Heart right ventricle (tissue), 16 donors: ENCODE measurements around the gene KLC3. TPM values are rescaled to one million over a fixed set of nuclear protein-coding genes. Genes with fewer than 3 reads are reported as not detected.

ENCODE experiments used
- ATAC-seq, 8 donors: fragments of 200-7000 bp; cut with Tn5 transposase; one replicate each; pipeline ENCODE4 v1.9.1; 2020; ENCODE audit warnings: mild to moderate bottlenecking in 8 of 8, moderate library complexity in 8 of 8, moderate number of reproducible peaks in 1 of 8
- DNase-seq, 2 donors: peaks; one replicate each; pipeline ENCODE4 v3.0.0-alpha.2; 2020
- H3K27ac ChIP-seq, 10 donors: fragments of 200-600 bp; sonication (generic) in 2 of 10; one replicate each; pipeline versions ENCODE4 v1.5.0 to v1.8.0; 2020 to 2022; ENCODE audit warnings: mild to moderate bottlenecking in 3 of 10
- H3K27me3 ChIP-seq, 7 donors: fragments of 200-600 bp; one replicate each; pipeline ENCODE4 v1.8.0; 2021 to 2022; ENCODE audit warnings: mild to moderate bottlenecking in 2 of 7
- H3K36me3 ChIP-seq, 9 donors: fragments of 200-600 bp; sonication (generic) in 1 of 9; one replicate each; pipeline versions ENCODE4 v1.5.0 to v1.8.0; 2020 to 2022; ENCODE audit warnings: mild to moderate bottlenecking in 2 of 9
- H3K4me1 ChIP-seq, 9 donors: fragments of 200-600 bp; sonication (generic) in 1 of 9; one replicate each; pipeline versions ENCODE4 v1.5.0 to v1.8.0; 2020 to 2022; ENCODE audit warnings: mild to moderate bottlenecking in 4 of 9
- H3K4me3 ChIP-seq, 10 donors: fragments of 200-600 bp; sonication (generic) in 2 of 10; one replicate each; pipeline versions ENCODE4 v1.5.0 to v1.8.0; 2020 to 2022; ENCODE audit warnings: mild to moderate bottlenecking in 7 of 10, moderate library complexity in 2 of 10
- H3K9me3 ChIP-seq, 11 donors: fragments of 200-600 bp in 10 of 11; sonication (generic) in 2 of 11; one replicate each; pipeline versions ENCODE4 v1.5.0 to v1.8.0; 2013 to 2022; ENCODE audit warnings: mild to moderate bottlenecking in 2 of 11, control low read depth in 1 of 11, moderate library complexity in 1 of 11
- CTCF ChIP-seq, 9 donors: fragments of 200-600 bp; sonication (generic) in 2 of 9; IDR thresholded peaks; one replicate each; pipeline versions ENCODE4 v1.5.0 to v1.8.0; 2021 to 2022; ENCODE audit warnings: antibody characterized with exemption in 9 of 9, mild to moderate bottlenecking in 5 of 9, moderate library complexity in 1 of 9
- WGBS, 2 donors: extraction: QIAGEN DNeasy Blood & Tissue Kit; methylation state at CpG; one replicate each; pipeline ENCODE4 v1.1.7; 2013; ENCODE audit warnings: inconsistent platforms in 1 of 2; 5-methylcytosine and 5-hydroxymethylcytosine counted together
- intact Hi-C, 10 donors: fragments of 100-400 bp; cut with DNase I; formaldehyde crosslinking; loops; one replicate each; pipeline versions ENCODE4 v1.11.1 to v1.14.2; 2022
- long read RNA-seq, 3 donors: library from polyadenylated mRNA; unstranded; transcript quantifications; one replicate each; pipeline ENCODE4 v2.0.0, GENCODE V29; 2020 to 2021
- polyA plus RNA-seq, 2 donors: library from polyadenylated mRNA; stranded (reverse); fragments of 200-250 nt; gene quantifications; one replicate each; pipeline ENCODE4 v1.2.3, GENCODE V29; 2013
- total RNA-seq, 10 donors: library from RNA; stranded (reverse); fragmentation: NEBNext Ultra II Directional in 3 of 10; extraction: Animal tissue kit (Norgen Biotek cat#: 25700) in 3 of 10; gene quantifications; one replicate each; pipeline versions ENCODE4 v1.2.1 to v1.2.4, GENCODE V29; 2021 to 2023
- donor health status: Arrhythmogenic right ventricular cardiomyopathy.
- donor health status: ischemic (EF 13 %, LVEDD 7.1; RV severe dilation, severe dysfunction).
- donor health status: healthy with polysubstance abuse.
- donor health status: DM: no; HTN: yes; CAD: no.
- donor health status: DM: no; HTN: no; CAD: no.
- donor health status: ischemic (EF 25% LVEDD 6.9; RV normal size, moderate dysfunction).
- donor health status: ischemic (EF 25% LVEDD 5.7; RV mildly dilated, moderate dysfunction).
- donor health status: healthy.
- donor health status: DM: yes; HTN: yes; CAD: no.
- donor health status: Ischemic cardiomyopathy.
- donor health status: ischemic (EF 35%, LVEDD 5.7; RV mildly dilated, moderate dysfunction).
- donor health status: nonischemic (EF 11% LVEDD 7.7; RV severe dilation, severe dysfunction).
- donor health status: DM: yes; HTN: yes; CAD: no.
- donor health status: PGD.
- donor health status: ischemic (EF 29% LVEDD 5.4; RV normal size, mild dysfunction).
- donor health status: nonischemic (EF 23%, LVEDD 6.1; RV moderate dilation, normal function).

Gene KLC3
- under 1 TPM in 2 of 10 donors, not detected in 8; 0.14 TPM for total RNA-seq
- under 1 TPM in 1 of 2 donors, not detected in 1; 0.16 TPM for polyA plus RNA-seq
- long read RNA-seq, donor 1, partial matches to known transcripts, result 0 of 1 reads
- long read RNA-seq, donor 1, other reads (novel, unspliced or antisense), result 1 of 1 reads
- long read RNA-seq, donor 2, partial matches to known transcripts, result 0 of 1 reads
- long read RNA-seq, donor 2, other reads (novel, unspliced or antisense), result 1 of 1 reads
- long read RNA-seq, donor 3, result 0 reads

GRCh38 chr19:45340232-45340898, at the start of gene KLC3:
Gene KLC3 (plus strand): TSS chr19:45340750. CDS start chr19:45345542, 4,792 bp downstream.
- intact Hi-C loops, result no loop called here
- peak in 1 of 8 donors; percentile 34 for ATAC-seq
- 12 to 13% methylated on average over 46 to 50 of the region's 50 CpGs for WGBS, 2 donors
- Histone ChIP-seq H3K4me3 (peak within 1 kb of the TSS in 8 of 10 donors; percentile 17 to 34 (median 30)), H3K27ac (no peak within 1 kb of the TSS), H3K27me3 (peaks cover 6 to 39% (median 29%) of the 10 kb centered on the region in 7 donors), H3K4me1 (peaks cover 0 to 10% (median 5%) of the 10 kb centered on the region in 9 donors), H3K9me3 (no peaks in the 10 kb centered on the region), H3K36me3 (no peaks in the 10 kb centered on the region)
- DNase-seq, result no peak
- no peak for TF ChIP-seq CTCF (IDR thresholded peaks at IDR 0.05)

- WGBS, 2 donors, result 98 to 100% methylated on average over 1 of the region's 1 CpG
- Histone ChIP-seq H3K36me3 (peaks cover 0 to 92% (median 8%) of the 10 kb centered on the region in 9 donors), H3K4me3 (no peak overlapping the region), H3K4me1 (peaks cover 0 to 15% (median 0%) of the 10 kb centered on the region in 9 donors), H3K9me3 (peaks cover 0 to 18% (median 0%) of the 10 kb centered on the region in 11 donors), H3K27me3 (no peaks in the 10 kb centered on the region), H3K27ac (no peak overlapping the region)
- ATAC-seq, result no peak
- intact Hi-C loops, result no loop called here
- TF ChIP-seq CTCF (IDR thresholded peaks at IDR 0.05), result no peak
- DNase-seq, result no peak
Measured at GRCh38 chr19:45291834-45292233, 48.7 kb upstream of the KLC3 start.

GRCh38 chr19:45293682-45294081, 46.9 kb upstream of the KLC3 start:
- Histone ChIP-seq H3K4me3 (no peak overlapping the region), H3K36me3 (peaks cover 0 to 84% (median 4%) of the 10 kb centered on the region in 9 donors), H3K4me1 (peaks cover 0 to 15% (median 0%) of the 10 kb centered on the region in 9 donors), H3K27me3 (no peaks in the 10 kb centered on the region), H3K9me3 (peaks cover 0 to 18% (median 0%) of the 10 kb centered on the region in 11 donors), H3K27ac (peak overlapping the region in 1 of 10 donors; percentile 80)
- WGBS, 2 donors, result 89 to 94% methylated on average over 4 of the region's 4 CpGs
- intact Hi-C loops, result no loop called here
- DNase-seq (no peak), ATAC-seq (no peak)
- TF ChIP-seq CTCF (IDR thresholded peaks at IDR 0.05), result no peak

- TF ChIP-seq CTCF (IDR thresholded peaks at IDR 0.05), result no peak
- Histone ChIP-seq H3K27ac (peak overlapping the region in 5 of 10 donors; percentile 39 to 80 (median 71)), H3K4me1 (peaks cover 0 to 15% (median 0%) of the 10 kb centered on the region in 9 donors), H3K27me3 (no peaks in the 10 kb centered on the region), H3K4me3 (no peak overlapping the region), H3K36me3 (peaks cover 0 to 84% (median 4%) of the 10 kb centered on the region in 9 donors), H3K9me3 (peaks cover 0 to 18% (median 0%) of the 10 kb centered on the region in 11 donors)
- DNase-seq (peak; percentile 57 to 68), ATAC-seq (peak; percentile 71 to 96 (median 92))
- intact Hi-C loops, result no loop called here
- WGBS, 2 donors, result 65 to 72% methylated on average over 12 of the region's 12 CpGs
Measured at GRCh38 chr19:45294291-45295029, 46.1 kb upstream of the KLC3 start.
